Chondrocyte (in vitro differentiated cells): ENCODE data around the gene NFIA. TPM values are rescaled to one million over a fixed set of nuclear protein-coding genes. Genes with fewer than 3 reads are reported as not detected.

Experiments used
- DNase-seq: peaks from one replicate; pipeline ENCODE4 v3.0.0; 2021; ENCODE audit warnings: mixed read lengths, low spot score
- H3K27ac Mint-ChIP-seq: one replicate; pipeline ENCODE4 v1.8.0; 2021; ENCODE audit warnings: mild to moderate bottlenecking, moderate library complexity, mixed read lengths; ENCODE audit not compliant: unreplicated experiment
- H3K27me3 Mint-ChIP-seq: 2 replicates; pipeline ENCODE4 v1.8.0; 2021; ENCODE audit warnings: low read depth, mixed read lengths
- H3K36me3 Mint-ChIP-seq: 2 replicates; pipeline ENCODE4 v1.8.0; 2021; ENCODE audit warnings: low read depth, mixed read lengths
- H3K4me1 Mint-ChIP-seq: 2 replicates; pipeline ENCODE4 v1.8.0; 2021; ENCODE audit warnings: low read depth, mild to moderate bottlenecking, mixed read lengths
- H3K4me3 Mint-ChIP-seq: one replicate; pipeline ENCODE4 v1.8.0; 2021; ENCODE audit warnings: mild to moderate bottlenecking, moderate library complexity, mixed read lengths; ENCODE audit not compliant: unreplicated experiment
- H3K9me3 Mint-ChIP-seq: 2 replicates; pipeline ENCODE4 v1.8.0; 2021; ENCODE audit warnings: low read depth, mixed read lengths
- total RNA-seq: library from RNA; stranded (reverse); gene quantifications from 3 replicates; pipeline ENCODE4 v1.2.1, GENCODE V29; 2021
- TF ChIP-seq, protein P1 (sequence below): fragments of 200-600 bp; sonication (generic); IDR thresholded peaks from 2 replicates; pipeline ENCODE4 v1.5.0; 2021; ENCODE audit warnings: antibody characterized with exemption, mild to moderate bottlenecking, moderate library complexity

NFIA gene
- total RNA-seq, 1 donor from 2014 or later: 43.0 TPM

DNA sequence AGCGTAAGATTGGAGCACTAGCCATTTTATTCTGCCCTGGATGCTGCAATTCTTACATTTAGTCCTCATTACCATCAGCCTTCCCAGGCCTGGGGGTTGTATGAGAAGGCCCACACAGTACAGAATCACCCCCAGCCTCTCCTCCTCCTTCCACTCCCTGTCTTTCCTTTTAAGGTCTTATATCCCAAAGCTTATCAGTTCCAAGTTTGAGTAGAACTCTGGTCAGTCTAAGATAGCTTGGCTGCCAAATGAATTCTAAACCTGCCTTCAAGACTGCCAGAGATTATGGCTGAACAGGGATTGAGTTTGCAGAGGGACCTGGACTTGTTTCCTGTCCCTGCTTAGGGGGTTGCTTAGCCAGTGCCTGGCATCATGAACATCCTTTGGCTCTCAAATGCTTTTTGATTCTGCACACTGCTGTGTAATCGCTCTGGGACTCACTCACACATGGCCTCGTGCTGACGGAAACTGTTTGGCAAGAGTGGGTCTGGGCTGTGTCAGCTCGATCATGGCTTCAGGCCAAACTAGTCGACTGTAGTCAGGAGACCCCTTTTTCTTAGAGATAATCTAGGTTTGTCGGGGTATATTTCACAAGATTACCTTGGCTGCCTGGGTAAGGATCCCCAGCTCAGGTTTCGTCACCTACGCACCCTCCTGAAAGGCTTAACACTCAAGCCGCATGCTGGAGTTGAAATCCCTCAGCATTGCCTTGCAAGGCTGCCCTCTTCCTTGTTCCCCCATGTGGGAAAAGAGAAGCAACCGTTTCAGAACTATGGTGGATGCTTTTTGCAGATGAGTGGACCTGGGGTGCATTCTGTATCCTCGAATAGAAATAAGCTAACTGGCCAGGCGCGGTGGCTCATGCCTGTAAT, 252.6 kb downstream of the NFIA start:
- no peak for DNase-seq
- no peaks in the 10 kb centered on the region for H3K27me3 Mint-ChIP-seq
- H3K4me1 Mint-ChIP-seq: peaks cover 36% of the 10 kb centered on the region
- H3K4me3 Mint-ChIP-seq: no peak overlapping the region
- H3K27ac Mint-ChIP-seq: no peak overlapping the region
- peaks cover 4% of the 10 kb centered on the region for H3K36me3 Mint-ChIP-seq
- TF ChIP-seq, protein P1, sequence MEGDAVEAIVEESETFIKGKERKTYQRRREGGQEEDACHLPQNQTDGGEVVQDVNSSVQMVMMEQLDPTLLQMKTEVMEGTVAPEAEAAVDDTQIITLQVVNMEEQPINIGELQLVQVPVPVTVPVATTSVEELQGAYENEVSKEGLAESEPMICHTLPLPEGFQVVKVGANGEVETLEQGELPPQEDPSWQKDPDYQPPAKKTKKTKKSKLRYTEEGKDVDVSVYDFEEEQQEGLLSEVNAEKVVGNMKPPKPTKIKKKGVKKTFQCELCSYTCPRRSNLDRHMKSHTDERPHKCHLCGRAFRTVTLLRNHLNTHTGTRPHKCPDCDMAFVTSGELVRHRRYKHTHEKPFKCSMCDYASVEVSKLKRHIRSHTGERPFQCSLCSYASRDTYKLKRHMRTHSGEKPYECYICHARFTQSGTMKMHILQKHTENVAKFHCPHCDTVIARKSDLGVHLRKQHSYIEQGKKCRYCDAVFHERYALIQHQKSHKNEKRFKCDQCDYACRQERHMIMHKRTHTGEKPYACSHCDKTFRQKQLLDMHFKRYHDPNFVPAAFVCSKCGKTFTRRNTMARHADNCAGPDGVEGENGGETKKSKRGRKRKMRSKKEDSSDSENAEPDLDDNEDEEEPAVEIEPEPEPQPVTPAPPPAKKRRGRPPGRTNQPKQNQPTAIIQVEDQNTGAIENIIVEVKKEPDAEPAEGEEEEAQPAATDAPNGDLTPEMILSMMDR: no peak
- no peaks in the 10 kb centered on the region for H3K9me3 Mint-ChIP-seq

GRCh38 chr1:61337037-61337436, 254.7 kb downstream of the NFIA start:
- TF ChIP-seq, protein P1: peak; percentile 70
- no peak for DNase-seq
- H3K4me3 Mint-ChIP-seq: no peak overlapping the region
- no peaks in the 10 kb centered on the region for H3K9me3 Mint-ChIP-seq
- peaks cover 38% of the 10 kb centered on the region for H3K4me1 Mint-ChIP-seq
- H3K36me3 Mint-ChIP-seq: peaks cover 4% of the 10 kb centered on the region
- H3K27ac Mint-ChIP-seq: peak overlapping the region; percentile 95
- H3K27me3 Mint-ChIP-seq: no peaks in the 10 kb centered on the region

DNA sequence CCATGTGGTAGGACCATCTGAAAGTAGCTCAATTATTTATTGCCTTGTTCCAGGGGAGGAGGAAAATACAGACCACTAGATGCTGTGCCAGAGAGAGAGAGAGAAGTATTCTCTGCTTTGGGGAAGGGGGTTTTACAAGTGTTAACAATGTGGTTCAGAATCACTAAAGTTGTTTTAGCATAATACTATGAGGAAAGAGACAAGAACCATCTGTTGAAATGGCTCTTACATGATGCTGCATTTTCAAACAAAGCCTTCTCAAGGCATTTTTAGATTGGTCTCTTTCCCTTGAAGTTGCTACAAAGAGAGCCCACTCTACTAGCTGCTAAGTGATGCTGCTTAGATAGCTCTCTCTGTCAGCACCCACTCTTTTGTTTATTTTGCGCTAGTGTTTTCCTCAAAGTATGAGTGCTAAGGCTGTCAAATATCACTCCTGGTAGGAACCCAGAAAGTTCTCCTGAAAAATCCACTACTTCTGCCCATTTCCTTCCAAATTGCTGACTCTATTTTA, 255.1 kb downstream of the NFIA start:
- TF ChIP-seq, protein P1: peak; percentile 29
- Mint-ChIP-seq H3K27ac (peak overlapping the region; percentile 95), H3K36me3 (peaks cover 4% of the 10 kb centered on the region), H3K9me3 (no peaks in the 10 kb centered on the region), H3K4me1 (peaks cover 38% of the 10 kb centered on the region), H3K27me3 (no peaks in the 10 kb centered on the region), H3K4me3 (peak overlapping the region; percentile 49)
- no peak for DNase-seq

- H3K27ac Mint-ChIP-seq: peak overlapping the region; percentile 95
- no peaks in the 10 kb centered on the region for H3K9me3 Mint-ChIP-seq
- no peaks in the 10 kb centered on the region for H3K27me3 Mint-ChIP-seq
- peak overlapping the region; percentile 55 for H3K4me3 Mint-ChIP-seq
- TF ChIP-seq, protein P1: peak; percentile 95
- no peak for DNase-seq
- peaks cover 38% of the 10 kb centered on the region for H3K4me1 Mint-ChIP-seq
- peaks cover 3% of the 10 kb centered on the region for H3K36me3 Mint-ChIP-seq
Observed at GRCh38 chr1:61337981-61338848, 255.9 kb downstream of the NFIA start.

GRCh38 chr1:61338899-61339298, 256.5 kb downstream of the NFIA start:
- TF ChIP-seq, protein P1: no peak
- Mint-ChIP-seq H3K4me1 (peaks cover 41% of the 10 kb centered on the region), H3K36me3 (peaks cover 2% of the 10 kb centered on the region), H3K4me3 (peak overlapping the region; percentile 55), H3K27me3 (no peaks in the 10 kb centered on the region), H3K9me3 (no peaks in the 10 kb centered on the region), H3K27ac (peak overlapping the region; percentile 95)
- DNase-seq: no peak
